ENCODE data around the gene SLC25A25.

SLC25A25 gene

GRCh38 chr9:128082151-128082550, 14.1 kb downstream of the SLC25A25 start:
- Histone ChIP-seq H3K9ac (ENCODE audit: low read depth, low read length) (no peak overlapping the region), H3K4me3 (ENCODE audit: low read depth, low read length) (no peak overlapping the region), H3K27me3 (ENCODE audit: control insufficient read depth, insufficient read depth, low read length) (no peaks in the 10 kb centered on the region), H3K36me3 (ENCODE audit: control insufficient read depth, insufficient read depth, low read length) (no peaks in the 10 kb centered on the region), H3K9me3 (ENCODE audit: control insufficient read depth, insufficient read depth, low read length) (no peaks in the 10 kb centered on the region), H3K4me1 (ENCODE audit: control insufficient read depth, insufficient read depth, low read length) (peaks cover 11% of the 10 kb centered on the region)

GRCh38 chr9:128084746-128085145, 16.7 kb downstream of the SLC25A25 start:
- peaks cover 4% of the 10 kb centered on the region for H3K4me1 ChIP-seq (ENCODE audit: control insufficient read depth, insufficient read depth, low read length)
- H3K4me3 ChIP-seq (ENCODE audit: low read depth, low read length): no peak overlapping the region
- H3K9ac ChIP-seq (ENCODE audit: low read depth, low read length): no peak overlapping the region
- H3K36me3 ChIP-seq (ENCODE audit: control insufficient read depth, insufficient read depth, low read length): no peaks in the 10 kb centered on the region
- no peaks in the 10 kb centered on the region for H3K27me3 ChIP-seq (ENCODE audit: control insufficient read depth, insufficient read depth, low read length)
- no peaks in the 10 kb centered on the region for H3K9me3 ChIP-seq (ENCODE audit: control insufficient read depth, insufficient read depth, low read length)

- H3K27me3 ChIP-seq (ENCODE audit: control insufficient read depth, insufficient read depth, low read length): no peaks in the 10 kb centered on the region
- no peak overlapping the region for H3K4me3 ChIP-seq (ENCODE audit: low read depth, low read length)
- H3K9ac ChIP-seq (ENCODE audit: low read depth, low read length): no peak overlapping the region
- no peaks in the 10 kb centered on the region for H3K36me3 ChIP-seq (ENCODE audit: control insufficient read depth, insufficient read depth, low read length)
- no peaks in the 10 kb centered on the region for H3K9me3 ChIP-seq (ENCODE audit: control insufficient read depth, insufficient read depth, low read length)
- H3K4me1 ChIP-seq (ENCODE audit: control insufficient read depth, insufficient read depth, low read length): peaks cover 8% of the 10 kb centered on the region
Observed at GRCh38 chr9:128085943-128086342, 17.9 kb downstream of the SLC25A25 start.

GRCh38 chr9:128087262-128087661, 19.2 kb downstream of the SLC25A25 start:
- no peaks in the 10 kb centered on the region for H3K36me3 ChIP-seq (ENCODE audit: control insufficient read depth, insufficient read depth, low read length)
- no peak overlapping the region for H3K4me3 ChIP-seq (ENCODE audit: low read depth, low read length)
- H3K27me3 ChIP-seq (ENCODE audit: control insufficient read depth, insufficient read depth, low read length): no peaks in the 10 kb centered on the region
- H3K4me1 ChIP-seq (ENCODE audit: control insufficient read depth, insufficient read depth, low read length): peaks cover 5% of the 10 kb centered on the region
- no peaks in the 10 kb centered on the region for H3K9me3 ChIP-seq (ENCODE audit: control insufficient read depth, insufficient read depth, low read length)
- no peak overlapping the region for H3K9ac ChIP-seq (ENCODE audit: low read depth, low read length)

- Histone ChIP-seq H3K36me3 (ENCODE audit: control insufficient read depth, insufficient read depth, low read length) (no peaks in the 10 kb centered on the region), H3K4me3 (ENCODE audit: low read depth, low read length) (no peak overlapping the region), H3K27me3 (ENCODE audit: control insufficient read depth, insufficient read depth, low read length) (no peaks in the 10 kb centered on the region), H3K9ac (ENCODE audit: low read depth, low read length) (no peak overlapping the region), H3K4me1 (ENCODE audit: control insufficient read depth, insufficient read depth, low read length) (peaks cover 5% of the 10 kb centered on the region), H3K9me3 (ENCODE audit: control insufficient read depth, insufficient read depth, low read length) (no peaks in the 10 kb centered on the region)
Observed at GRCh38 chr9:128088253-128088945, 20.4 kb downstream of the SLC25A25 start.

- no peak overlapping the region for H3K9ac ChIP-seq (ENCODE audit: low read depth, low read length)
- no peaks in the 10 kb centered on the region for H3K27me3 ChIP-seq (ENCODE audit: control insufficient read depth, insufficient read depth, low read length)
- peaks cover 5% of the 10 kb centered on the region for H3K4me1 ChIP-seq (ENCODE audit: control insufficient read depth, insufficient read depth, low read length)
- H3K36me3 ChIP-seq (ENCODE audit: control insufficient read depth, insufficient read depth, low read length): no peaks in the 10 kb centered on the region
- H3K9me3 ChIP-seq (ENCODE audit: control insufficient read depth, insufficient read depth, low read length): no peaks in the 10 kb centered on the region
- no peak overlapping the region for H3K4me3 ChIP-seq (ENCODE audit: low read depth, low read length)
Observed at GRCh38 chr9:128089299-128089698, 21.3 kb downstream of the SLC25A25 start.

GRCh38 chr9:128091144-128091543, 23.1 kb downstream of the SLC25A25 start:
- no peaks in the 10 kb centered on the region for H3K36me3 ChIP-seq (ENCODE audit: control insufficient read depth, insufficient read depth, low read length)
- no peak overlapping the region for H3K4me3 ChIP-seq (ENCODE audit: low read depth, low read length)
- peaks cover 5% of the 10 kb centered on the region for H3K4me1 ChIP-seq (ENCODE audit: control insufficient read depth, insufficient read depth, low read length)

GRCh38 chr9:128091571-128091970, 23.5 kb downstream of the SLC25A25 start:
- H3K9ac ChIP-seq (ENCODE audit: low read depth, low read length): no peak overlapping the region
- no peaks in the 10 kb centered on the region for H3K27me3 ChIP-seq (ENCODE audit: control insufficient read depth, insufficient read depth, low read length)
- H3K36me3 ChIP-seq (ENCODE audit: control insufficient read depth, insufficient read depth, low read length): no peaks in the 10 kb centered on the region
- no peaks in the 10 kb centered on the region for H3K9me3 ChIP-seq (ENCODE audit: control insufficient read depth, insufficient read depth, low read length)
- H3K4me3 ChIP-seq (ENCODE audit: low read depth, low read length): no peak overlapping the region
- peaks cover 5% of the 10 kb centered on the region for H3K4me1 ChIP-seq (ENCODE audit: control insufficient read depth, insufficient read depth, low read length)

More at GRCh38 chr9:128091144-128091543, 23.1 kb downstream of the SLC25A25 start:
- Histone ChIP-seq H3K9ac (ENCODE audit: low read depth, low read length) (no peak overlapping the region), H3K9me3 (ENCODE audit: control insufficient read depth, insufficient read depth, low read length) (no peaks in the 10 kb centered on the region), H3K27me3 (ENCODE audit: control insufficient read depth, insufficient read depth, low read length) (no peaks in the 10 kb centered on the region)

GRCh38 chr9:128092199-128092977, 24.4 kb downstream of the SLC25A25 start:
- Histone ChIP-seq H3K27me3 (ENCODE audit: control insufficient read depth, insufficient read depth, low read length) (no peaks in the 10 kb centered on the region), H3K9me3 (ENCODE audit: control insufficient read depth, insufficient read depth, low read length) (no peaks in the 10 kb centered on the region), H3K36me3 (ENCODE audit: control insufficient read depth, insufficient read depth, low read length) (no peaks in the 10 kb centered on the region), H3K4me1 (ENCODE audit: control insufficient read depth, insufficient read depth, low read length) (peaks cover 7% of the 10 kb centered on the region), H3K4me3 (ENCODE audit: low read depth, low read length) (no peak overlapping the region), H3K9ac (ENCODE audit: low read depth, low read length) (no peak overlapping the region)

- no peaks in the 10 kb centered on the region for H3K36me3 ChIP-seq (ENCODE audit: control insufficient read depth, insufficient read depth, low read length)
- H3K9me3 ChIP-seq (ENCODE audit: control insufficient read depth, insufficient read depth, low read length): no peaks in the 10 kb centered on the region
- H3K9ac ChIP-seq (ENCODE audit: low read depth, low read length): no peak overlapping the region
- no peak overlapping the region for H3K4me3 ChIP-seq (ENCODE audit: low read depth, low read length)
- H3K27me3 ChIP-seq (ENCODE audit: control insufficient read depth, insufficient read depth, low read length): no peaks in the 10 kb centered on the region
- peaks cover 11% of the 10 kb centered on the region for H3K4me1 ChIP-seq (ENCODE audit: control insufficient read depth, insufficient read depth, low read length)
Observed at GRCh38 chr9:128093011-128093410, 25.0 kb downstream of the SLC25A25 start.

- Histone ChIP-seq H3K9me3 (ENCODE audit: control insufficient read depth, insufficient read depth, low read length) (no peaks in the 10 kb centered on the region), H3K9ac (ENCODE audit: low read depth, low read length) (no peak overlapping the region), H3K4me3 (ENCODE audit: low read depth, low read length) (no peak overlapping the region), H3K4me1 (ENCODE audit: control insufficient read depth, insufficient read depth, low read length) (peaks cover 15% of the 10 kb centered on the region), H3K36me3 (ENCODE audit: control insufficient read depth, insufficient read depth, low read length) (no peaks in the 10 kb centered on the region), H3K27me3 (ENCODE audit: control insufficient read depth, insufficient read depth, low read length) (no peaks in the 10 kb centered on the region)
Observed at GRCh38 chr9:128094166-128094949, 26.3 kb downstream of the SLC25A25 start.

All from iPS-15b (cell line).